ENCODE measurements around the gene IRX3. TPM values are rescaled to one million over a fixed set of nuclear protein-coding genes. Genes with fewer than 3 reads are reported as not detected.

The IRX3 gene
- polyA plus RNA-seq (2013, experiment 1 of 2) = 7.0 TPM
- polyA plus RNA-seq (2013, experiment 2 of 2) = 13.9 TPM

- peaks cover 16% of the 10 kb centered on the region; the same call in 1 of the 2 replicates for H3K4me1 ChIP-seq (ENCODE audit: insufficient read depth, low read length)
- H3K4me3 ChIP-seq (ENCODE audit: low read length) = peak within 1 kb of the TSS; percentile 66
- WGBS = under 1% methylated on average over 67 of the region's 67 CpGs
- H3K9me3 ChIP-seq (ENCODE audit: insufficient read depth, low read depth, low read length) = no peaks in the 10 kb centered on the region
- H3K27me3 ChIP-seq (ENCODE audit: insufficient read depth, low read length) = peaks cover 86% of the 10 kb centered on the region
- H3K9ac ChIP-seq (ENCODE audit: low read depth, low read length) = peak within 1 kb of the TSS; percentile 61
- peak within 1 kb of the TSS; percentile 85 for H3K27ac ChIP-seq (ENCODE audit: low read depth, low read length)
- H3K36me3 ChIP-seq (ENCODE audit: insufficient read depth, low read length) = no peaks in the 10 kb centered on the region
These were observed at the start of gene IRX3 for GRCh38 chr16:54286366-54287130. Gene IRX3 (minus strand): TSS chr16:54286787. CDS start chr16:54286050, 737 bp downstream.

GRCh38 chr16:54335230-54335629 is 48.6 kb upstream of the IRX3 start:
- Histone ChIP-seq H3K4me1 (ENCODE audit: insufficient read depth, low read length) (peaks cover 26% of the 10 kb centered on the region), H3K9ac (ENCODE audit: low read depth, low read length) (no peak overlapping the region), H3K36me3 (ENCODE audit: insufficient read depth, low read length) (no peaks in the 10 kb centered on the region), H3K27me3 (ENCODE audit: insufficient read depth, low read length) (peaks cover 4% of the 10 kb centered on the region; the same call in 1 of the 2 replicates), H3K4me3 (ENCODE audit: low read length) (no peak overlapping the region), H3K9me3 (ENCODE audit: insufficient read depth, low read depth, low read length) (no peaks in the 10 kb centered on the region), H3K27ac (ENCODE audit: low read depth, low read length) (no peak overlapping the region)
- WGBS = 96% methylated on average over 3 of the region's 3 CpGs

GRCh38 chr16:54334208-54334607 is 47.6 kb upstream of the IRX3 start:
- WGBS = 90% methylated on average over 2 of the region's 2 CpGs

GRCh38 chr16:54331241-54332002 is 44.8 kb upstream of the IRX3 start:
- Histone ChIP-seq H3K4me3 (ENCODE audit: low read length) (no peak overlapping the region), H3K9ac (ENCODE audit: low read depth, low read length) (no peak overlapping the region), H3K27ac (ENCODE audit: low read depth, low read length) (peak overlapping the region; percentile 75; the same call in 1 of the 2 replicates), H3K27me3 (ENCODE audit: insufficient read depth, low read length) (peaks cover 11% of the 10 kb centered on the region; the same call in 1 of the 2 replicates), H3K36me3 (ENCODE audit: insufficient read depth, low read length) (no peaks in the 10 kb centered on the region), H3K9me3 (ENCODE audit: insufficient read depth, low read depth, low read length) (no peaks in the 10 kb centered on the region), H3K4me1 (ENCODE audit: insufficient read depth, low read length) (peaks cover 28% of the 10 kb centered on the region)
- 17% methylated on average over 7 of the region's 7 CpGs for WGBS

More at GRCh38 chr16:54334208-54334607, 47.6 kb upstream of the IRX3 start:
- no peak overlapping the region for H3K9ac ChIP-seq (ENCODE audit: low read depth, low read length)
- H3K4me3 ChIP-seq (ENCODE audit: low read length) = no peak overlapping the region
- peaks cover 5% of the 10 kb centered on the region; the same call in 1 of the 2 replicates for H3K27me3 ChIP-seq (ENCODE audit: insufficient read depth, low read length)
- H3K4me1 ChIP-seq (ENCODE audit: insufficient read depth, low read length) = peaks cover 28% of the 10 kb centered on the region
- no peaks in the 10 kb centered on the region for H3K36me3 ChIP-seq (ENCODE audit: insufficient read depth, low read length)
- no peaks in the 10 kb centered on the region for H3K9me3 ChIP-seq (ENCODE audit: insufficient read depth, low read depth, low read length)
- H3K27ac ChIP-seq (ENCODE audit: low read depth, low read length) = no peak overlapping the region

GRCh38 chr16:54327609-54328008 is 41.0 kb upstream of the IRX3 start:
- WGBS = 93% methylated on average over 5 of the region's 5 CpGs
- no peaks in the 10 kb centered on the region for H3K9me3 ChIP-seq (ENCODE audit: insufficient read depth, low read depth, low read length)
- H3K4me1 ChIP-seq (ENCODE audit: insufficient read depth, low read length) = peaks cover 22% of the 10 kb centered on the region
- no peak overlapping the region for H3K27ac ChIP-seq (ENCODE audit: low read depth, low read length)
- no peak overlapping the region for H3K9ac ChIP-seq (ENCODE audit: low read depth, low read length)
- H3K27me3 ChIP-seq (ENCODE audit: insufficient read depth, low read length) = peaks cover 11% of the 10 kb centered on the region; the same call in 1 of the 2 replicates
- no peak overlapping the region for H3K4me3 ChIP-seq (ENCODE audit: low read length)
- H3K36me3 ChIP-seq (ENCODE audit: insufficient read depth, low read length) = no peaks in the 10 kb centered on the region

- Histone ChIP-seq H3K27me3 (ENCODE audit: insufficient read depth, low read length) (peaks cover 11% of the 10 kb centered on the region; the same call in 1 of the 2 replicates), H3K4me1 (ENCODE audit: insufficient read depth, low read length) (peaks cover 14% of the 10 kb centered on the region), H3K9me3 (ENCODE audit: insufficient read depth, low read depth, low read length) (no peaks in the 10 kb centered on the region), H3K9ac (ENCODE audit: low read depth, low read length) (no peak overlapping the region), H3K27ac (ENCODE audit: low read depth, low read length) (no peak overlapping the region), H3K4me3 (ENCODE audit: low read length) (no peak overlapping the region), H3K36me3 (ENCODE audit: insufficient read depth, low read length) (no peaks in the 10 kb centered on the region)
- 95% methylated on average over 3 of the region's 3 CpGs for WGBS
These were observed 39.7 kb upstream of the IRX3 start for GRCh38 chr16:54326266-54326662.

GRCh38 chr16:54325616-54326265 is 39.2 kb upstream of the IRX3 start:
- WGBS = 88% methylated on average over 5 of the region's 5 CpGs
- H3K27ac ChIP-seq (ENCODE audit: low read depth, low read length) = no peak overlapping the region
- peaks cover 12% of the 10 kb centered on the region for H3K4me1 ChIP-seq (ENCODE audit: insufficient read depth, low read length)
- H3K9me3 ChIP-seq (ENCODE audit: insufficient read depth, low read depth, low read length) = no peaks in the 10 kb centered on the region
- H3K27me3 ChIP-seq (ENCODE audit: insufficient read depth, low read length) = peaks cover 11% of the 10 kb centered on the region; the same call in 1 of the 2 replicates
- no peaks in the 10 kb centered on the region for H3K36me3 ChIP-seq (ENCODE audit: insufficient read depth, low read length)
- no peak overlapping the region for H3K4me3 ChIP-seq (ENCODE audit: low read length)
- H3K9ac ChIP-seq (ENCODE audit: low read depth, low read length) = no peak overlapping the region

- Histone ChIP-seq H3K9ac (ENCODE audit: low read depth, low read length) (no peak overlapping the region), H3K9me3 (ENCODE audit: insufficient read depth, low read depth, low read length) (no peaks in the 10 kb centered on the region), H3K27me3 (ENCODE audit: insufficient read depth, low read length) (0 out of 2 replicates have a peak, but pooled peaks cover 6% of the 10 kb centered on the region), H3K27ac (ENCODE audit: low read depth, low read length) (no peak overlapping the region), H3K4me3 (ENCODE audit: low read length) (no peak overlapping the region), H3K36me3 (ENCODE audit: insufficient read depth, low read length) (no peaks in the 10 kb centered on the region), H3K4me1 (ENCODE audit: insufficient read depth, low read length) (peaks cover 5% of the 10 kb centered on the region; the same call in 1 of the 2 replicates)
- WGBS = 95% methylated on average over 2 of the region's 2 CpGs
These were observed 38.1 kb upstream of the IRX3 start for GRCh38 chr16:54324716-54325115.

- Histone ChIP-seq H3K9ac (ENCODE audit: low read depth, low read length) (no peak overlapping the region), H3K27ac (ENCODE audit: low read depth, low read length) (no peak overlapping the region), H3K36me3 (ENCODE audit: insufficient read depth, low read length) (no peaks in the 10 kb centered on the region), H3K4me3 (ENCODE audit: low read length) (no peak overlapping the region), H3K4me1 (ENCODE audit: insufficient read depth, low read length) (peaks cover 5% of the 10 kb centered on the region; the same call in 1 of the 2 replicates), H3K9me3 (ENCODE audit: insufficient read depth, low read depth, low read length) (no peaks in the 10 kb centered on the region), H3K27me3 (ENCODE audit: insufficient read depth, low read length) (no peaks in the 10 kb centered on the region)
- 64% methylated on average over 9 of the region's 9 CpGs for WGBS
These were observed 34.2 kb upstream of the IRX3 start for GRCh38 chr16:54320697-54321340.

- no peaks in the 10 kb centered on the region for H3K27me3 ChIP-seq (ENCODE audit: insufficient read depth, low read length)
These were observed 32.4 kb upstream of the IRX3 start for GRCh38 chr16:54318941-54319340.

More at GRCh38 chr16:54318941-54319340, 32.4 kb upstream of the IRX3 start:
- Histone ChIP-seq H3K9me3 (ENCODE audit: insufficient read depth, low read depth, low read length) (no peaks in the 10 kb centered on the region), H3K27ac (ENCODE audit: low read depth, low read length) (no peak overlapping the region), H3K36me3 (ENCODE audit: insufficient read depth, low read length) (no peaks in the 10 kb centered on the region), H3K9ac (ENCODE audit: low read depth, low read length) (no peak overlapping the region), H3K4me3 (ENCODE audit: low read length) (no peak overlapping the region), H3K4me1 (ENCODE audit: insufficient read depth, low read length) (peaks cover 5% of the 10 kb centered on the region; the same call in 1 of the 2 replicates)
- WGBS = 89% methylated on average over 1 of the region's 1 CpG
